GM19351 (cell line): ENCODE measurements around the gene MTG2.

Source experiments
- ATAC-seq: cut with Tn5 transposase; IDR thresholded peaks from one replicate; pipeline ENCODE4 v1.9.1; 2021; ENCODE audit warnings: mild to moderate bottlenecking, moderate library complexity; ENCODE audit not compliant: unreplicated experiment

The MTG2 gene

DNA sequence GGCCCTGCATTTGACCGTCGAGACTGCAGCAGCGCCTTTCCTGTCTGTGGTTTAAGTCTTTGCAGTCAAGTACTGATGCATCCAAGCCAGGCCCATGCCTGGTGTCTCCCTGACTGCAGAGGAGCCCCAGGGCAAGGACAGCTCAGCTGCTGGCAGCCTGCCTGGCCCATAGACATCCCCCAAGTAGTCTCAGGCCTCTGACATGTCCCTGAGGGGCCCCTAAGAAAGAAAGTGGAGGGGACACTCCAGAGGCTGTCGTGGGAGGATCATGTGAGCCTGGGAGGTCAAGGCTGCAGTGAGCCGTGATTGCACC is 19.2 kb downstream of the MTG2 start:
- peak; percentile 22 for ATAC-seq

DNA sequence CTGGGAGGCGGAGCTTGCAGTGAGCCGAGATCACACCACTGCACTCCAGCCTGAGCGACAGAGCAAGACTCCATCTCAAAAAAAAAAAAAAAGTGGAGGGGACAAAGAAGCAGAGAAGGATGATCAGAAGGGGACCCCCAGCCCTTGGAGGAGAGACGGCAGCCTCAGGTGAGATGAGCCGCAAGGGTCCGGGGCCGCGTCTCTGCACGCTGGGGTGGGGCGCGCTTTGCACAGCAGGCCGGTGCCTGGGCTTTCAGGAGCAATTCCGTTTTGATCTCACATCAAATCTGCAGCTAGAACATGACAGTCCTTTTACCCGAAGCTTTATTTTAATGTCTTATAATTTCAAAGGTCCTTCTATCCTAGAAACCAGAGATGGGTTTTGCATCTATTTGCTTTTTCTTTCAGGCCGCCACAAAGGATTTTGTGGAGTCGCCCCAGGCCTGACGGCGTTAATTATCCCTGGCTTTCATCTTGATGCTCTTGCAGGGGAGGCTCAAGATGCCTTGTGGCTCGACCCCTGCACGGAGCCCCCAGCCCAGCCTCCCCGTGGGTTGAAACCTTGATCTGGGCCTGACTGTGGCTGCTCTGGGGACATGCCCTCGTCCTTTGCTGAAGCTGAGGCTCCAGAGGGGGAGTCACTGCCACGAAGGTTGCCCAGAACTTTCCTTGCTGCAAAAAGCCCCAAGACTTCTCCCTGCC is 20.0 kb downstream of the MTG2 start:
- ATAC-seq: no peak

DNA sequence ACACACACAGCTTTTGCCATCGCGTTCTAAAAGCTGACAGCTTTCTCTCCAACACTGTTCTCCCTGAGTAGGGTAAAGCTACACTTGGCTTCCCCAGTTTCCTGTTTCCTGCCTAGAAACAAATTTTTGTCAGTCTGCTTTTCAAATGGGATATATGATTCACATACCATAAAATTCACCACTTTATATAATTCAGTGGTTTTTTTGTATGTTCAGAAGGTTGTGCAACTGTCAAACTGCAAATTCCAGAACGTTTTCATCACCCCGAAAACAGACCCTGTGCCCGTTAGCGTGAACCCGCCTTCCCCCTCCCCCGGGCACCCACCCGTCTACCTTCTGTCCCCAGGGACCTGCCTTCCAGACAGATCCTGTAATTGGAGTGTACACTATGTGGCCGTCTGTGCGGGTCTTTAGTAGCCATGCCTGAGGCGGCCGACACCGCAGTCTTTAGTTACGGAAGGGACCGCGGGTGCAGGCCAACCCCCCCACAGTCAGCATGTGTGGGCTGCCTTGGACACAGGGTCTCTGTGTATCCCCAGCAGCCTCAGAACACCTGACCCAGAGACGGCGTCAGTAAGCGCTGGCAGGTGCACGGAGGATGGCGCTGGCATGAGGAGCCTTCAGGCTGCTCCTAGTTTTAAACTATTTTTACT is 20.7 kb downstream of the MTG2 start:
- no peak for ATAC-seq

DNA sequence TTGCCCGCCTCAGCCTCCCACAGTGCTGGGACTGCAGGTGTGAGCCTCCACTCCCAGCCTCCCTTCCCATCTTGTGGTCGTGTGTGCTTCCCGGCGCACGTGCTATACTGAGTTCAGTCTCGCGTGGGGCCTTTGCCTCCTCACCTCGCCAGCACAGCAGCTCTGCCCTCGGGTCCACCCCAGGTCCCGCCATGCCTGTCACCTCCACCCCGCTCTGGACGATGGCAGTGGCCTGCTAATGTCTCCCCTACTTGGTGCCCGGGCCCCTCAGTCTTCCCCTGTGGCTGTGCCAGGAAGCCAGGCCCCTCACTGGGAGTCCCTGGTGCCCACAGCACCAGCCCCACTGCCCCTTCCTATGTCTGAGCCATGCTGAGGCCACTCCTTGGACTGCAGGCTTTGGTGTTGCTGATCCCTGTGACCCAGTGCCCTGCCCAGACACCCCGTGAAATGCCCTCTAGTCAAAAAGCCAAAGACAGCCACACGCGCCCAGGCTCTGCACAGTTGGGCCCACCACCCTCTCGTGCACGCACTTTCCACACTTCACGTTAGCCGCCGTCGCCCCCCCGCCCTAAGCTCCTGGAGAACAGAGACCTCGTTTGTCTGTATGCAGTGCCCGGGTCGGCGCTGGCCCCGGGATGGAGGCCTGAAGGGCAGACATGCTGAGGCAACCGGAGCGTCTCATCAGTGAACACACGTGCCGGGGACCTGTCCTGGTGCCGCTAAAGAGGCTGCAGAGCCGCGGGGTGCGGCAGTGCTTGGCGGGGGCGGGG is 23.0 kb downstream of the MTG2 start:
- no peak for ATAC-seq

DNA sequence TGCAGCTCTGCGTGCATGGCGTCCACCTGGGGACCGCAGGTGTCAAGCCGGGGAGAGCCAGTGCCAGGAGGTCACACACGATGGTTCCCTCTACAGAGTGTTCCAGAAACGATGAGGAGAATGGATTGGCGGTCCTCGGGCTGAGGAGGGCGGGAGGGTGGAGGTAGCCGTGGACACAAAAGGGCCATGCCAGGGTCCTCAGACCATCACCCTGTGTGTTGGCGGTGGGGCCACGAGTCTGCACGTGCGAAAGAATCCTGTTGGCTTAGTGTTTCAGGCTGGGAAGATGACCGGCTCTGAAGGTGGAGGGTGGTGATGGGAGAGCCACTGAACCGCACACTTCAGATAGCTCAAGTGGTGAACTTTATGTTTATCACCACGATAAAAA is 23.6 kb downstream of the MTG2 start:
- no peak for ATAC-seq

DNA sequence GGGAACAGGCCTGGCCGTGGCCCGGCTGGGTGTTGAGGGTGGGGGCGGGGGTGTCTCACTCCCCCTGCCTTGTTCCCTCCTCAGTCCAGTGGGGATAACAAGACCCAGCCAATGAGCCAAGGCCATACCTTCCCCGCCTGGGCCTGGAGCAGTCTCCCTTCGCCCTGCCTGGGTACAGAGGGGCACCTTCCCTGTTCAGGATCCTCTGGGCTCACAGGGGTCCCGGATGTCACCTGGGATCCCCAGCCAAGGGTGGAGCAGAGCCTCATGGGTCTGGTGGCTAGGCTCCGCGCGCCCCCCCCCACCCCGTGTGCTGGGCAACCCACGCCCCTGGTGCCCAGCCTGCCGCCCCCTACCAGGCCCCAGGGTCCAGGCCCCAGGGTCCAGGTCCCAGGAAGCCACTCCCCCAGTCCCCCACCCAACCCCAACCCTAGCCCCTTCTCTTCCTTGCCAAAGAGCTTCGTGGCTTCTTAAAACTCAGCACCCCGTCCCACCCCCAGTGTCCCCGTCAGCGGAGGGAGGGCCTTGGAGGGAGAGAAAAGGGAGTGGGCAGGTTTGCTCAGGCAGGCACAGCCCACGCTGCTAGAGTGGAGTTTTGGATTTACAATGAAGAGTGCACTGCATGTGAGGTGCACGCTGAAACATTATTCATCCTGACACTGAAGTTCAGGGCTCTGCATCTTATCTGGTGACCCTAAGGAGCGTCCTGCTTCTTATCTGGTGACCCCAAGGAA is 25.4 kb downstream of the MTG2 start:
- ATAC-seq: no peak

DNA sequence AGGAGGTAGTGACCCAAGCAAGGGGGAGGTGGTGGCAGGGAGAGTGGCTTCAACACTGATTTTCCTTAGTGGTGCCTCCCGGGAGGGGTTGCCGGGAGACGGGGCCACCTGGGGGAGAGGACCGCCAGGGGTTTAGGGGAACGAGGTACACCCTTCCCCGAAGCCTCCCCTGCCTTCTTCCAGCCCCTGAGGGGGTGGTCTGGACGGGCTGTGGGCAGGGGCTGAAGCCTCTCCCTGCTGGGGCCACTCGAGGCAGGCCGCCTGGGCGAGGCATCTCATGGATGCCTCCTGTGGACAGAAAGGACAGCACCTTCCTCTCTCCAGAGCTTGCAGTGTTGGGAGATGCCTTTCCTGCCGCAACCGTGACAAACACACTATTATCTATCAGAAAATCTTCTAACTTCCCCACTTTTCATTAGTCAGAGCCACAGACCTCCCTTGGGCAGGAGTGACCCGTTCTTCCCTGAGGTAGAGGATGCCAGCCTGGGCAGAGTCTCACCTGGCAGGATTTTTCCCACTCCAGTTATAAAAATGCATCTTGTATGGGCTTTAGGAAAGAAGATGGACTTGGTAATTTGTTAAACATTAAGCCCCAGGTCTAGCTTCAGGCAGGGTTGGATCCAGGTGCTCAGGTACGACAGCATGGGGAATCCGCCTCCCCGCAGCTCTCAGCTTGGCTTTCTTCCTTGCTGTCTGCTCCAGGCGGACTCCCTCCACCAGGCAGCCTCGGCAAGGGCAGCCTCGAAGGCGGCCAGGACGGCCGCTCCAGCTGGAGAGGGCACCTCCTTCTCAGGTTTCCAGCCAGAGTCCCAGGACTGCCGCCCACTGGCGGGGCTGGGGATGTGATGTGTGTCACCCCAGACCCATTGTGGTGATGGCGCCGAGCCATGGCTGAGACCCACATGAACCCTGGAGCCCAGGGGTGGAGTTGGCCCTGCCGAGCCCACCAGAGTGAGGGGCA is 26.2 kb downstream of the MTG2 start:
- no peak for ATAC-seq

DNA sequence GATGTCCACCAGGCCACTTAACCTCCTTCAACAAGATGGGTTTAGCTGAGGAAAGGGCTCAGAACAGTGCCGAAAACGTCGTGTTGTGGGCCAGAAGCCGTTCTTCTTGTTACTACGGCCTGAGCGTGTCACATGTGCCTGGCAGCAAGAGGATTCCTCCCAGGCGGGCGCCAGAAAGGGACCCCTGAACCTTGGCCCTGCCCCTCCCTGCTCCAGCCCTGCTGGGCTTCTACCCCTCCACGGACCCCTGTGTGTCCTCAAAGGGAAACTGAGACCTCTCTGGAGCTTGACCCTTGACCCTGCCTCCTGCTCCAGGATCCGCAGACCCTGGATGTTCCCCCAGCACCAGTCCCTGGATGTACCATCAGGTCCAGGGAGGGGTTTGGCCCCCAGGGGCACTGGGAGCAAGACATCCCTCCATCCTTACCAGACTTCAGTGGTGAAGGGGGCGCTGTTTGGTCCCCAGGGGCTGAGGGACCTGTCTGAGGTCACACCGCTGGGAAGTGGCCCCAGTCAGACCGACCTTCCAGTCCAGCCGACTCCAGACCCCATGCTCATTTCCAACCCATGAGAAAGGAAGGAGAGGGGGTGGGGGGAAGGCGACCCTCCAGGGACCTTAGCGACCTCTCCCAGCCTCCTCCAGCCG is 27.1 kb downstream of the MTG2 start:
- no peak for ATAC-seq

DNA sequence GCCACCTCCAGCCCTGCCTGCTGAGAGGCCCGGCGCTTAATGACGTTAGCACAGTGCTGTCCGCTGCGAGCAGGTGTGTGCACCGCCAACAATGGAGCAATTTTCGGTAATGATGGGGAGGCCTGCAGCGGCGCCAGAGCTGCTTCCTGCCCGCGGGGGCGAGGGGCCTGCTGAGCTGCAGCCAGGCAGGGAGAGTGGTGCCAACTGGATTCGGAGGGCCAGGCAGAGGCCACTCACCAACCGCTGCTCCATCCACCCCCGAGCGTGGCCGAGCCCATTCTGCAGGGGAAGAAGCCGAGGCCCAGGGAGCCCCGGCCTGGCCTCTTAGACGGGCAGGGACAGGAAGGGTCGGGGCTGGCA is 27.6 kb downstream of the MTG2 start:
- ATAC-seq: no peak

DNA sequence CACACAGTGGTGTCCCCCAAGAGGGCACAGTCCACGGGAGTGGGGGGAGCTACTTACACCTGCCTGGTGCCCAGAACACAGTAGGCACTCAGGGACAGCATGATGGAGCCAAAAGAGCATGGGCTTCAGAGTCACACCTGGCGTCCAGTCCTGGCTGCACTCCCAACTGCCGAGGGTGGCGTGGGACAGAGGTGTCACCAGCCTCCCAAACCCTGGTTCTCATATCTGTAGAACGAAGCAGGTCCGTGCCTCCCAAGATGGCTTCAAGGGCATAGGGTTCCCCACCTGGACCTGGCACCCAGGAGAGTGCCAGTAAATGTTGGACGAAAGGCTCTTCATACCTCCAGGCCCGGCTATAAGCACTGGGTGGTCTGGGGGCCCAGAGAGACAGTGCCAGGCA is 28.4 kb downstream of the MTG2 start:
- ATAC-seq: no peak

DNA sequence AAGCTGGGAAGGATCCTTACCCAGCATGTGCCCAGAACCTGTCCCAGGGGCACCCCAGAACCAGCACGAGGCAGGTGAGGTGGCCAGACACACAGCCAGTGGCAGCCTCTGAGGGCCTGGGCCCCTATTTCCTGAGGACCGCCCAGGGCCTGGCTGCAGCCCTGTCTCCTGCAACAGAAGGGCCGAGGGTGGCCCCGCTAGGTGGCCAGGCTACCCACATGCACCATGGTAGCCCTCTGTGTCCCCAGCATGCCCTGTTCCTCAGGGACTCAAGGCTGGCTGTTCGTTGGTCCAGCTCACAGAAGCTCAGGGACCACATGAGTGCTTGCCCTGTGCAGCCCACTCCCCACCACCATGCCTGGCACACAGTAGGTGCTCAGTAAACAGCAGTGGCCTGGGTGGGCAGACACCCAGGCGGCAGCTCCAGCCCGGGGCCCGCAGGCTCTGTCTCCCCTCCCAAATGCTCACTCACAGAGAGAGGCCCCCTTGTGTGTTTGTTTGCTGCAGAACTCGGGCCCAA is 29.0 kb downstream of the MTG2 start:
- ATAC-seq: no peak

DNA sequence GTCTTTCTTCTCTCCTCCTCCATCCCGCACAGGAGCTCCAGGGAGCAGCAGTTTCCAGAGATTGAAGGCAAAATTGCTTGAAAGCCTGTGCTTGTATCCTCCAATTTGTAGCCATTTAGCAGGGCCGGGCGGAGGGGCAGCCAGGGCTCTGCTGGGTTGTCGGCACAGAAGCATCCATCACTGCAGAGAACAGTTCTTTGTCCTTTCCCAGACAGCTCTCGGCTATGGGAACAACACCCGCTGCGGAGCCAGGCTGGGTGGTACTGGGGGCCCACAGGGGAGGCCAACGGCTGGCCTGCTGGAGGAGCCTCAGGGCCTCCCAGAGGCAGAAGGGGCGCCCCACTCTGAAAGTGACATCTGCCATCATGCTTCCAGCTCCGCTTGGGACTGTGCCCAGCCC is 29.5 kb downstream of the MTG2 start:
- no peak for ATAC-seq

DNA sequence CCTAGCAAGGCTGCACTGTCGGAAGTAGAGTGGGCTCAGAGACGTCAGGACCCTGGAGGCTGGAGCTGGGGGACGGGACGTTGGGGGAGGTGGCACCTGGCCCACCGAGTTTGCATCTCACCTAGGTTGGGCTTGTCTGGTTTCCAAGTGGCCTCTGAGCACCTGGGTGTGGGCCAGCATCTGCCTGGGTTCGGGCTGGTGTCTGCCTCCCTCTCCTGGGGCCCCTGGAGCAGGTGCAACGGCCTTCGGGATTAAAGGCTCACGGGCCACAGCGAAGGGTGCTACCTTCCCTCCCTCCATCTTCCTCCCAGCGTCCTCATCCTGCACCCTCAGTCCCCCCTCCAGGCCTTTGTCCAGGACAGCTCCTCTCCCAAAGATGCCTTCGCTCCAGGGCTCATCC is 31.2 kb downstream of the MTG2 start:
- no peak for ATAC-seq

DNA sequence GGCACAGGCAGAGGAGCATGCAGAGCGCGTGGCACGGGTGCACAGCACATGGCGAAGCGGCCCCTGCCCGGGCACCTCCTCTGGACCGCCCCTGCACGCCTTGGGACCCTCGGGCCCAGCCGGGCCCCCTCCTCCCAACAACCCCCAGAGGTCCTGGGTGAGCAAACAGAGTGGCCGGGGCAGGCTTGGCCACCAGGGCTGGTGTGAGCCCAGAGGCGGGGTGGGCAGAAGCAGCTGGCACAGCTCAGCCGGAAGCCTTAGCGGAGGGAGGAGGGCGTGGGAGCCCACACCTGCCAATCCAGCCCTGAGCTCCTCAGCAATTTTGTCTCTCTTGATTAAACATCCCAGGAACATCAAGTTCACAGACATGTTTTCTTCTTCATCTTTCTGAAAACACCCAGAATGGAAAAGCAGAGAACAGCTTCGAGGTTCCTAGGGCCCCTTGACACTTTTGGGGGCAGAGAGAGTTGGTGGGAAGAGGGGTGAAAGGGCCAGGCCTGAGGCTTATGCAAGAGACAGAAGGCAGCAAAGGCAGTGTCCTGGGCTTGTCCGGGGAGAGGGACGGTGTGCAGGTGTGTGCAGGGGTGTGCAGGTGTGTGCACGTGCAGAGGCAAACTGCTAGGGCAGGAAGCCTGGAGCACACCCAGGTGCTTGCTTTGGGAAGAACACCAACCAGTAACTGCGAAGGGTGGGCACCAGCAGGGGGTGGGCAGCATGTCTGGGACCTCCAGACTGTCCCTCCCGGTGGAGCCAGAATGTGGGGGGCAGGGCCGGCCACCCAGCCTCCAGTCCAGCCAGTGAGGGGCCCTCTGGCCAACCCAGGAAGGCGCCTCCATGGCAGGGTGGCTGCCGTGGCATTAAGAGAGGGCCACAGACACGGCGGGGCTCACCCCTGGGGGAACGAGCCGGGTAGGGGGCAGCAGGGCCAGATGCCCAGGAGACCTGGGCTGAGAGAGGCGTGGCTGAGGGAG is 32.5 kb downstream of the MTG2 start:
- no peak for ATAC-seq

DNA sequence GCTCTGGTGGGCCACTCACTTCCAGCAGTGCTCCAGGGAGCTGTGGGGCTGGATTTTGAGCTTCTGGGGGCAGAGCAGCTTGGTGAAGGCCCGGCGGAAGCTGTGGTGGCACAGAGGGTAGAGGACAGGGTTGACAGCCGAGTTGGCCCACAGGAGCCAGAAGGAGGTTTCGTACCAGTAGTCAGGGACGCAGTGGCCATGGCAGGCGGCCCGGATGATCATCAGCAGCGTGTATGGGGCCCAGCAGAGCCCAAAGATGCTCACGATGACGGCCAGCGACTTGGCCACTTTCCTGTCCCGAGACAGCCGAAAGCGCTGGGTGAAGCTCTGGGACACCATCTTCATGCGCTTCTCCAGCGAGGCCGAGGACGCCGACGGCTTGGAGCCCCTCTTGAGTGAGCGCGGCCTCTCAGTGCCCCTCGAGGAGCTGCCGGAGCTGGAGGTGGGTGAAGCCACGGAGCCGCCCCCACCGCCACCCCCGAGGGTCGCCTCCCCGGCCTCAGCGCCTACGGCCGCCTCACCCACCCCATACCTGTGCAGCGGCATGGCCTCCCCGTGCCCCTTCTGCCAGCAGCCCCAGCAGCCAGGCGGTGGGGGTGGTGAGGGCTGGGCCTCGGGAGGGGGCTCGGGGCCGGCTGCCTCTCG is 33.3 kb downstream of the MTG2 start:
- no peak for ATAC-seq

DNA sequence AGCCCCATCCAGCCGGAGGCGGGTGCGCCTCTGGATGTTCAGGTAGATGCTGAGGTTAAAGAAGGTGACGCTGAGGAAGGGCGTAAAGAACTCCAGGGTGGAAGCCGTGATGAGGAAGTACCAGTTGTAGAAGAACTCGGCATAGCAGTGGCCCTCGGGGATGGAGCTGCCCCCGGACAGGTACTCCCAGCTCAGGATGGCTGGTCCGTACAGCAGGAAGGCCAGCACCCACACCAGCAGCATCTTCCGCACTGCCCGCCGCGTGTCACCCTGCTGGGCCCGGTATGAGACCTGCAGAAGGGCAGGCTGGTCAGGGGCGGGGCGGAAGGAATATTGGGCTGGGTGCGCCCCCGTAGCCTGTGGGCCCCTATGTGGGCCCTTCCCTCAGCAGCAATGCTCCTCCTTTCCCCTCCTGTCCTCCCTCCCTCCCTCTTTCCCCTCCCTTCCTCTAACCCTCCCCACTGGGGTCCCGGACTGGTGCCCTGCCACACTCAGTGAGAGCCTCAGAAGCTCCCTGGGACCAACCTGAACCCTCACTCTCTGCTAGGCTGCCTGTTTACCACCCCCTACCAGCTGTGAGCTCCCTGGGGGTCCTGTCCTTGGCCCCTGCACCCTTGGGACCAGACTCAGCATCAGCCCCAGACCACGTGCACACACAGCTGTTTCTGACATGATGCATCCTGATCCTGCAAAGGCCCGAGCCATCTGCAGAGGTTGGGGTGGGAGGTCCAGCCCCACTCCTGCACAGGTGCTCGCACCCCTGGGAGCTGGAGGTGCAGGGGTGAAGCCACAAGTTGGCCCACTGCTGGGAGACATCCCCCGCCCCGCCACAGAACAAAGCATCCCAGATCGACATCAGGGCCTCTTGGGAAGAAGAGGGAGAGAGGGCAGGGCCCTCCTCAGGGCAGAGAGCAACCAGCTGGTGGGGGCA is 34.1 kb downstream of the MTG2 start:
- ATAC-seq: no peak
